ENCODE measurements around the gene C5AR2.

GRCh38 chr19:47310819-47311218 is 21.2 kb upstream of the C5AR2 start:
- TF ChIP-seq RAD21 (IDR thresholded peaks at IDR 0.05) (no peak), CTCF (IDR thresholded peaks at IDR 0.05; ENCODE audit: low read depth, low read length, missing input control) (no peak), FOXA1 (IDR thresholded peaks at IDR 0.05) (no peak), SP1 (IDR thresholded peaks at IDR 0.05) (no peak), MAX (IDR thresholded peaks at IDR 0.05) (no peak), FOXA2 (IDR thresholded peaks at IDR 0.05) (no peak)

All from liver (tissue), 3 donors.